HEK293T (cell line): Measurements from ENCODE around the gene OR9A2.

Source experiments
- ARNT ChIP-seq: fragments of 450-650 bp; IDR thresholded peaks from 2 replicates; pipeline ENCODE4 v1.6.1; 2017; ENCODE audit warnings: mild to moderate bottlenecking
- ELF4 ChIP-seq: fragments of 450-650 bp; IDR thresholded peaks from 2 replicates; pipeline ENCODE4 v1.6.1; 2017; ENCODE audit warnings: antibody characterized with exemption
- SP1 ChIP-seq: fragments of 450-650 bp; IDR thresholded peaks from 2 replicates; pipeline ENCODE4 v1.6.1; 2017
- SUZ12 ChIP-seq: fragments of 450-650 bp; IDR thresholded peaks from 2 replicates; pipeline ENCODE4 v1.6.1; 2016; ENCODE audit warnings: mild to moderate bottlenecking

DNA sequence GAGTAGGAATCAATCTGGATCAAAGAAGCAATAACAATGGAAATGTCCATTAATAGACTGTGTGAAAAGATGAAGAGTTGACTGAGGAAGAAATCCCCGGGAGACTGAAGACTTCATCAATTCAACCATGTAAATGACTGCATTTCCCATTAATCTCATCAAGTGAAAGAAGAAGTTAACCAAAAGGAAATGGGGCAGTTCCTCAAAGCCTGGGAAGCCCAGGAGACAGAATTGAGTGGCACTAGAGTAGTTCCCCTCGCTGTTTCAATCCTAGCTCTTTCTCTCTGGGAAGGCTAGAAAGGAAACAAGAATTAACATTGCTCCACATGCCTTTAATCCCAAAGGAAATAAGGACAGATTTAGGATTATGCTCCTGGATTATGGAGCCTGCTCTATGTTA, 20.4 kb upstream of the OR9A2 start:
- TF ChIP-seq ARNT = no peak
- no peak for TF ChIP-seq SP1
- no peak for TF ChIP-seq SUZ12
- TF ChIP-seq ELF4 = no peak
